HG03354 (cell line): Measurements from ENCODE around the gene SCGN.

Experiments used
- ATAC-seq: cut with Tn5 transposase; IDR thresholded peaks from one replicate; pipeline ENCODE4 v1.9.1; 2021; ENCODE audit warnings: mild to moderate bottlenecking; ENCODE audit not compliant: unreplicated experiment, poor library complexity, severe bottlenecking

SCGN gene

DNA sequence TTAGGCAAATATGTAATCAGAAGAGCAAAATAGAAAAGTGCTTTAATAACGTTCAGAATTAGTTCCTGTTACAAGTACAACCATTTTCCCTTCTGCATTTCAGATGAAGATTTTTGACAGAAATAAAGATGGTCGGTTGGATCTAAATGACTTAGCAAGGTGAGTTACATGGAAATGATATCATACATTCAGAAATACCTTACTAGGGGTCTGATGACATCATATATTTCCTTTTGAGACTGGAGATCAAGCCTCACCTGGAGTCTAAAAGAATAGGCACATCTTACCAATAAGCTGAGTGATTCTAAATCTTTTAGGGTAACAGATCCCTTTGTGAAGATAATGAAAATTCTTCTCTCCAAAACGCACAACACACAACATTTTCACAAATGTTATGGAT lies 29.8 kb downstream of the SCGN start:
- no peak for ATAC-seq

DNA sequence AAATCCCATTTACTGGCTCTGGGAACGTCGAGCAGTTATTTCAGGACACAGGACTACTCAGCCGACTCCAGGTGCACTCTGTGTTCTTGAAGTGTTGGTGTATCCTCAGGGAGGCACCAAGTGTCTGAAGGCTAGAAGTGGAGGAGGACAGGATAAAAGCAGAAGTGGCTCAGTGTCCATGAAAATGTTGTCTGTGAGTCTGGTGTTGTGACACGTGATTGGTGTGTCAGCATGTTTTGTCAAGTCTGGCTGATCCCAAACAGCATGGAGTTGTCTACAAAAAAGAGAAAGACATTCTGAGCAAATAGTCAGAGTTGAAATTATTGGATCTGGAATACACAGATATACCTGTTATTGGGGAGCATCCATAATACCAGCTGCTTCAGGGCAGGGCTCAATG lies 30.3 kb downstream of the SCGN start:
- ATAC-seq: no peak

DNA sequence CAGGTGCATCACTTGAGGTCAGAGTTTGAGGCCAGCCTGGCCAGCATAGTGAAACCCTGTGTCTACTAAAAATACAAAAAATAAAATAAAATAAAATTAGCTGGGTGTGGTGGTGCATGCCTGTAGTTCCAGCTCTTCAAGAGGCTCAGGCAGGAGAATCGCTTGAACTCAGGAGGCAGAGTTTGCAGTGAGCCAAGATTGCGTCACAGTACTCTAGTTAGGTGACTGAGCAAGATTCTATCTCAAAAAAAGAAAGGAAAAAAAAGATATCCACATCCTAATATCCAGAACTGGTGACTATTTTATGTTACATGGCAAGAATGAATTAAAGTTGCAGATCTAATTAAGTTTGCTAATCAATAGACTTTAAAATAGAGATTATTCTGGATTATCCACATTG lies 32.5 kb downstream of the SCGN start:
- no peak for ATAC-seq

DNA sequence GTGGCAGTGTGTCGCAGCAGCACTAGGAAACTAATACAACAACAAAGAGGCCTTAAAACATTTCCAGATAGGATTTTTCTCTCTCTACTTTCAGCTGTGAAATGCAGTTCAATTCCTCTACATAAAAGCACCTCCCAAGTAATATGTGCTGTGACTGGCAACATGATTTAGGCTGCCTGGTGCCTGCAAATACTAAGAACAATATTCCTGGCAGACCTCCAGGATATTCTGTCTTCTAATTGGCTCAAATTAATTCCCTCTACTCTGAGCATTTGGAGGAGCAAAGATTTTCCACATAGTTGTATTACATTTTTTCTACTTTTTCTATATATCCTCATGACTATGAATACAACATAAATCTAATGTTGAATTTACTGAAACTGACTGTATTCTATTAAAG lies 33.2 kb downstream of the SCGN start:
- ATAC-seq: no peak

DNA sequence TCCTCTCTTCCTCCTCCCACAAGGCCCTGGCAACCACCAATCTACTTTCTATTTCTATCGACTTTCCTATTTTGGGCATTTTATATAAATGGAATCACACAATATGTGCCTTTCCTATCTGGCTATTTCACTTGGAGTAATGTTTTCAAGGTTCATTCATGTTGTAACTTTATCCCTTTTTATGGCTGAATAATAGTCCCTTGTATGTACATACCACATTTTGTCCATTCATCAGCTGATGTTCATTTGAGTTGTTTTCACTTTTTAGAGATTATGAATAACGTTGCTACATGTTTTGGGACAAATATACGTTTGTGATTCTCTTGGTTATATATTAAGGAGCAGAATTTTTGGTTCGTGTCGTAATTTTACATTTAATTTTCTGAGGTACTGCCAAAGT lies 33.9 kb downstream of the SCGN start:
- no peak for ATAC-seq

DNA sequence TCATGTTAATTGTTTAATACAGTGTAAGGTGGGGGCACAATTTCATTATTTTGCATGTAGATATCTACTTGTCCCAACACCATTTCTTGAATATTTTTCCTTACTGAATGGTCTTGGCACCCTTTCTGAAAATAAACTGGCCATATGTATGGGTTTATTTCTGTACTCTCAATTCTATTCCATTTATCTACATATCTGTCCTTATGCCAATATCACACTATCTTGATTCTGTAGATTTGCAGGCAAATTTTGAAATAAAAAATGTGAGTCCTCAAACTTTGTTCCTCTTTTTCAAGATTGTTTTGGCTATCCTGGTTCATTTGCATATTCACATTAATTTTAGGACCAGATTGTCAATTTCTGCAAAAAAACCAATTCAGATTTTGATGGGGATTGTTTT lies 34.8 kb downstream of the SCGN start:
- no peak for ATAC-seq

DNA sequence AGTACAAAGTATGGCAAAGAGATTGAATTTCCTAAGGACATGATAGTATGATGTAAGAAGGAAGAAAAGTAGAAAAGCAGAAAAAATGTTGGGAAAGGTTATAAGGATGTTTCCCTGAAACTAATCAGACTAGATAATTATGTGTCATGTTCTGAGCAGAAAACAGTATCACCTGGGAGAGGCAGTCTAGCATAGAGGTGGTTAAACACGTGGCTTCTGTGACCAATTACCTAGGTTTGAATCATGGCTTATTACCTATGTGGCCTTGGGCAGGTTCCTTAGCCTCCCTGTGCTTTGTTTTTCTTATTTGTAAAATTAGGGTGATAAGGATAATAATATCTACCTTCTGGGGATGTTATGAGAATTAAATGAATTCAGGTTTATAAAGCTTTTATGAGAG lies 38.0 kb downstream of the SCGN start:
- no peak for ATAC-seq

DNA sequence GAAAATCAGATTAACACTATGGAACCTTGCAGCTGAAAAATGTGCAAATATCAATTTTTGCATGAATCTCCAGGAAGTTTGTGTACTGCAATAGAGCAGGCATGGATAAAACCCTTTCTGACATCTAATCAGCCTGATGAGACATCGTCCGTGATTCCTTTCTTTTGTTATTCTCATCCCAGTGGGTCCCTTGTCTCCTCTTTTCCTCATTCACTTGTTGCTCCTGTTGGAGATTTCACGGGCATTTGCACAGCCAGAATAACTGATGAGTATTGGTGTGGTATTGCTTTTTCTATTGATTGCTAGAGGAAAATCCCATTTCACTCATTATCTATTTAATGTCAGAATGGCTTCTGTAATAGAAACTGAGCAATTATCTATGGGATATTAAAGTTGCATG lies 39.9 kb downstream of the SCGN start:
- no peak for ATAC-seq

DNA sequence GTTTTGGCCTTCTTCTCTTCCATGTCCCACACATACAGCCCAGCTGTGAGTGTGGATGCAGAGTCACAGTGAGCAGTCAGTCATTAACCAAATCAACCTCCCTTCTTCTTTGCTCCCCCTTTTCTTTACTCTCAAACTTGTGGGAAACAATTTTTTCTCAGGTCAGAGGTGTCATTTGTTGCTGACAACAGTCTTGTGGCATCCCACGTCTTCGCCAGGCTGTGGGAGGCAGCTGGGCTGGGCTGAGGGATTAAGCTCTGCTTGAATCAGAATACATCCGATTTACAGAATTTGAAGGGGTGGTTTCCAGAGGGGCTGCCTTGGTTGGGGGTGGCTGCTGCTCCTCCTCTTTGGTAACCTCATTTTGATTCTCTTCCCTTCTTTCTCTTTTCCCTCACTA lies 40.5 kb downstream of the SCGN start:
- ATAC-seq: no peak

DNA sequence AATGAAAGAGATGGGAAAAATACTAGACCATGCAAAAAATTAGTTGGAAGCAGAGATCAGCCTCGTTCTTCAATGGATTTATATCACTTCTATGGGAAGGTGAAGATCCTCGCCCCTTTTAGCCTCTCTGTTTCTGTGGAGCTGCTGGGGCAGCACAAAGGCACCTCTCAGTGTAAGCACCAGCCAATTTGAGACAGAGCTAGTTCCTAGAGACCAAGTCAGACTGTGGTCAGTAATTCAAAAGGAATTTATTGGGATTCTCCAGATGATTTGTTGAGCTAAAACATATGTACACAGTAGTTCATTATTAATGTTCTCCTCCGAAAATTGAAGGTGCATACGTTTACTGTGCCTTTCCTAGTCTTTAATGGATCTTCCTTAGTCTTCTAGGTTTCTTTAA lies 42.4 kb downstream of the SCGN start:
- ATAC-seq: no peak

DNA sequence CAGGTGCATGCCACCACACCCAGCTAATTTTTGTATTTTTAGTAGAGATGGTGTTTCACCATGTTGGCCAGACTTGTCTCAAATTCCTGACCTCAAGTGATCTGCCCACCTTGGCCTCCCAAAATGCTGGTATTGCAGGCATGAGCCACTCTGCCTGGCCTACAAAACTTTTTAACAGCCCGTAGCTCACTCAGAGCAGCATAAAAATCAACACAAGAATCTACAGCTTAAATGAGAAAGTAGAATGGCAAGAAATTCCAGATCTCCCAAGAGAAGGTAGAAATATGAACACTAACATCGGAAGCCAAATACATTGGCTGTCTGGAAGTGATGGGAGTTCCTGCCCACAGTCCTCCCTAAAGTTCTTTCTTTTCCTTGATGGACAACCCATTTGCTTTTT lies 43.7 kb downstream of the SCGN start:
- ATAC-seq: no peak

DNA sequence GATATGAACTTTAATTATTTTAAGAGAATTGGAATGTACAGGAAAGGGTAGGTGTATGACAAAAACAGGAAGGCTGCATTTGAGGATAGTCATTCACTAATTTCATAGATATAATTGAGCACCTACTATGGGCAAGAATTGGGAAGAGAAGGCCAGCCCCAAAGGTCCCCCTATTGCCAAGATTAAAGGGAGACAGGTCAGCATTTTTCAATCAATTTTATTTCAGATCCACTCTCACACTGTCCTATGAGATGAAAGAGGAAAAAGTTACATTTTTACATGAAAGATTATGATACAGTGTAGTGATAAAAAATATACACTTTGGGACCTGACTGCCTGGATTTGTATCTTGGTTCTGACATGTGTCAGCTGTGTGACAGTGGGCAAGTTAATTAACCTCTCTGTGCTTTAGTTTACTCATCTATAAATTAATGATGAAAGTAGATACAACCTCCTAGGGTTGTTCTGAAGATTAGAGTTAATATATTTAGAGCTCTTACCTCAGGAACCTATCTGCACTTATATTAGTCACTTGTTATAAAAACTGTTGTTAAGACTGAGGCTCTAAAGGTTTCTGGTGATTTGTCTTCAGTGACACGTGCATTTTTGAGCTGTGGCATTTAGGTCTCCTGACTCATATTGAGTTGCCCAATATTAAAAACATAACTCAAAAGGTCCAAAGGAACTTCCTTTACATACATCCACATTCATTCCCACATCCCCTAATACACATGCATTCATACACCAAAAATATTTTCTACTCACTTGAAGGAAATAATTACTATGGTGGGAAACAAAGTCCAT lies 45.7 kb downstream of the SCGN start:
- no peak for ATAC-seq

DNA sequence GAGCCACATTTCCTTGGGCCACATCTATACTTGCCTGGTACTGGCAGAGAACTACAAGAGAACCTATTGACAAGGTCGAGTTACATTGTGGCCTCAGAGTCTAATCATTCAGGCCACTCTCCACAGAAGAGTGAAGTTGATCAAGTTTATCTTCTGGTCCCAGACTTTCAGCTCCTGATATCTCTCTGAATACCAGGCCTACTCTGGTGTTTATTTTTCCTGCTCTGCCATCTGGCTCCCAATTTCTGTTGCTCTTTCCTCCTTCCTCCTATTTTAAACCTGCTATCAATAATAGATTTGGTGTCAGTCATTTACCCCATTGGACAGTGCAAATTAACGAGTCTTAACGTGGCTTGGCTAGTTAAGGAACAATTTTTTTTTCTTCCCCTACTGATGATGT lies 46.6 kb downstream of the SCGN start:
- ATAC-seq: no peak

DNA sequence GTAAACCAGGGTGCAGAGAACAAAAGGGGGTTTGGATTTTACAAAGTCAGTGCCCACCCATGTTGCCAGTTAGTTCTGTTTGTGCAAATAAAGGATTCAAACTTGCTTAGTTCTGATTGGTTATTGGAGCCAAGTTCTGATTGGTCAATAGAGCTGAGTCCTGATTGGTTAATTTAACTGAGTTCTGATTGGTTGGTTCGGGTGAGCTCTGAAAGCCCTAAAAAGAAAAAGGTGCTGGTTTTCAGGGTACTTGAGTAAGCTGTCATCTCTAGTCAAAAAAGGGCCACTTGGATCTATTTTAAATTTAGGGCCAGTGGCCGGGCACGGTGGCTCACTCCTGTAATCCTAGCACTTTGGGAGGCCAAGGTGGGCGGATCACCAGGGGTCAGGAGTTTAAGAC lies 47.6 kb downstream of the SCGN start:
- no peak for ATAC-seq

DNA sequence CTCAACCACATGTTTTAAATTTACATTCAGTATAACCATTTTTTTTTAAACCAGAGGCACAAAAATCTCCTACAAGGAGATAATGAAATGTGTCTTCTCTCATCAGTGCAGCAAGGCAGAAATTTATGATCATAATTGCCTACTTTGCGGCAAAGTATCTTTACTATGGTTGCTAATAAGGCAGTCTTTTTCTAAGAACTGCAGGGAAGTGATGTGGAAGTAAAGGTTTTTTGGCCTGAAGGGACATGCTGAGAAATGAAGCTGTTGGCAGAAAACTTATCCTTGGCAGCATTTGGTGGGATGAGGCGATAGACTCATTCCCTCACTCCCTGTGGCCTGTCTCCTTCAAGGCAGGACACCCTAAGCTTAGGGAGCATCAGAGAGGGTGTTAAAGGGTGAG lies 48.7 kb downstream of the SCGN start:
- no peak for ATAC-seq

DNA sequence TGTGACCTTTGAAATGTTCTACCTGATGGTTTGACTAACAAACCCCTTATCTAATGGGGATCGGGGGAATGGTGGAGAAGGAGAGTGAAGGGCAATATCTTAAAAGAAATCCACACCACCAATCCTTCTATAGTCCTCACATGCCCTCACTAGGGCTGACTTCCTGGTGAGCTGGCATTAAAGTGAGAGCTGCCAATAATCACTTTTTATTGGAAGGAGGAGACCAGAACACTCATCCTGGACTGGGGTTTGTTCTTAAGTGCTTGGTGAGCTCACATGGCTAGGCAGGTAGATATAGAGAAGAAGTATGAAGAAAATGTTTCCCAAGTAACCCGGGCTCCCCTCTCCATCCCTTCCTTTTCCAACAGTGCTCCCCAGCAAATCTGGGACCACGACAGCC lies 49.8 kb downstream of the SCGN start:
- ATAC-seq: no peak

DNA sequence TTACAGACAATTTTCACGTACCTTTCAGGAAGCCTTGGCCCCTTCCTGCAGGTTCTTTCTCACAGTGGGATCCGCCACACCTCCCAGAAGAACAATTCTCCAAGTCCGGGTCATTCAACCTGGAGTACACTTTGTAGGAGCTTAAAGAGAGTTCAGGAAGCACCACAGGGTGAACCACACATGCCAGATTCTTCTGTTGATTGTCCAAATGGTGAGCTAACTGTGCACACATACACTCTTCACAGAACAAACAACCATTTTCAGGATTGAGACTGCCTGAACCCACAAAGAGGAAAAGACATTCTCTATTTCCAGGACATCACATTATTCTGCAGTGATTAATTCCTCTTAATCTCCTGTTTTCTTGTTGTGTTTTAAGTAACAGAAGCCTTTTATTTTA lies 51.0 kb downstream of the SCGN start:
- no peak for ATAC-seq

DNA sequence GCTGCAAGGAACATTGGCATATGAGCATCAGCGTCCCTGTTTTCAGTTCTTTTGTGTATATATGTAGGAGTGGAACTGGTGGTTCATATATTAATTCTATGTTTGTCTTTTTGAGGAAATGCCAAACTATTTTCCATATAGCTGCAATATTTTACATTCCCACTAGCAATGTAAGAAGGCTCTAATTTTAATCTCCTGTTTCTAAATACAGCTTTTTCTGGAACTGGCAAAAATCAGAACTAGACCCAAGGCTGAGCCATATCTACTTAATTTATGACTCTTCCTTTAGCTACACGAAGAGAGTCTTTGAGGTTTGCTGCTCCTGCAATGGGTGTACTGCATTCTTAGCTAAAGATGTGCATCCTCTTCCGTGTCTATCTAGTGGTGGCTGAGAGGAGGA lies 52.0 kb downstream of the SCGN start:
- ATAC-seq: no peak

DNA sequence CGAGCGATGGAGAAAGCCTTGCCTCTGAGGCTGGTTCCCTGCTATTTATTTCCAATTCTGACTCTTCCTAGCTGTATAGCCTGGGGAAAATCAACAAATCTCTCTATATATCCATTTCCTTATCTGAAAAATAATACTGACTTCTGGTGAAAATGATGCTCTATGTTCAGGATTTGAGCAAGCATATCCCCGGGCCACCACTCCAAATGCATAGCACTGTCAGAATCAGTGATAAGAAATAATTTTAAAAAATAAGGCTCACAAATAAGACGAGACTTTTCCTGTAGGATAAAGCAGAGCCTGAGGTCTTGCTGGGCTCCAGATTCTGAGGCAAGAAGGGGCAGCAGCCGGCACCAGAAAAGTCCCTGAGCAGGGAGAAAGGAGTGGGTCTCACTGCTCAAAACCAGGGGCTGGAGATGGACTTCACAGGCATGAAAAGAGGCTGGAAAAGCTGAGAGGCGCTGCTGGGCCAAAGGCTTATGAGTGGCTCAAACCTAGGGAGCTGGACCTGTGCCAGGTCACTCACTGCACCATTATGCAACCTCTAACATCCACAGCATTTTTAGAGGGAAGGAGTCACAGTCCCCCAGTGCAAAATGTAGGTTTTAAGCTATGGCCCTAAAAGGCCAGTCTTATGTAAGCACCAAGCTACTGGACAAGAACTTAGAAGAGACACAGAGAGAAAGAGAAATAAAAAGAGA lies 54.4 kb downstream of the SCGN start:
- ATAC-seq: no peak

DNA sequence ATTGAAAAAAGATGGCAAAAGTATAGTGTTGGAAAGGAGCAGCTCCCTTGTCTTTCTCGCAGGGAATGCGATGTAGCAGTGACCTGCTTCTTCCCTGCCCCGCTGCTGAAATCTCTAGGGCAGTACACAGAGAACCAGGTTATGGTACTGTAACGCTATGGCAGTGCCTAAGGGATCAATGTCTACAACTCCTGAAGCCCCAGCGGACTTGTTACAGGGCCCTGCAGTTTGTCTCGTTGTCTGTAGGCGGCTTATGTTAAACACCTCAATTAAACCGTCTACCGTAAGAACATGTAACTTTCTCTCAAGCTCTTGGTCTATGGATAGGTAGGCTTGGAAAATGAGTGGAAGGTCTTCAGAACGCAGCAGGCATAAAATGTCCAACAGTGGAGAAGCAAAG lies 57.7 kb downstream of the SCGN start:
- no peak for ATAC-seq

DNA sequence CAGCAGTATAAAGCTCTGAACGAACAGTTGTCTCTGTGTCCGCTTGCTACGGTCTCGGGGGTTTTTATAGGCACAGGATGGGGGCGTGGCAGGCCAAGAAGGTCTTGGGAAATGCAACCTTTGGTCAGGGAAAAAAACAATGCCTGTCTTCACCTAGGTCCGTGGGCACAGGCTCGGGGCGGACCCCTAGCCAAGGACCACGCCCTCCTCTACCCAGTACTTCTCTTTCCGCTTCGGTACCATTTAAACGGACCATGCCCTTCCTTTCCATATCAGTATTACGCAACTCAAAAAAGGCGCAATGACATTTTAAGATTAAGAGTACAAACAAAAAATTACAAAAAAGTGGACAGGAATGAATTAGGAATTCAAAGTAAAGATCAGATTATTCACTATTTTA lies 58.3 kb downstream of the SCGN start:
- no peak for ATAC-seq

DNA sequence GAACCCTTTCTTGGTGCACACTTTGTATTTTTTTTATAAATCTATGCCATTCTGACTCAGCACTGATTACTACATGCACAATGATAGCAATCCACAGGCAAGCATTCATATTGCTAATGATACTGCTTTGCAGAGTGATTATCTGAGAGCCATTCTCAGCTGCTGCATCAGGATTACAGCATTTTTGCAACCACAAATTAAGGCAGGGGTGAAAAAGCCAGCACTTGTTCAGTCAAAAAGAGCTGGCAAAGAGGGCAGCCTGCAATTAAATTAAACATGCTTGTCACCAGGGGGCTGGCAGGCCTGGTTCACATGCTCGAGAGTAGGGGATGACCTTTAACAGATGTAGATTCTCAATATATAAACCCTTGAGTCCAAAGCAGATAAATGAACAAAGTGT lies 61.8 kb downstream of the SCGN start:
- no peak for ATAC-seq
